ENCODE data around the gene SREBF1. TPM values are rescaled to one million over a fixed set of nuclear protein-coding genes. Genes with fewer than 3 reads are reported as not detected.

Gene SREBF1
- total and polyA plus RNA-seq, 2 experiments from 2014 or later = 19.2 to 36.2 TPM

- 55 to 67% methylated on average over 3 to 4 of the region's 4 CpGs for WGBS, 2 experiments (ENCODE audit: low coverage in 1 of 2, low lambda C conversion rate in 2 of 2, missing lambda C conversion rate in 2 of 2)
- H3F3A ChIP-seq (ENCODE audit: insufficient read depth) = no peaks in the 10 kb centered on the region
- no peak overlapping the region for H3K27ac ChIP-seq
- no peak overlapping the region for H3K9ac ChIP-seq
- H3K9me3 ChIP-seq (ENCODE audit: low read depth) = no peaks in the 10 kb centered on the region
- H3K4me3 ChIP-seq = no peak overlapping the region
- TF ChIP-seq EZH2 (IDR thresholded peaks at IDR 0.05; ENCODE audit: insufficient read depth, poor library complexity, severe bottlenecking) (no peak), EZH2phosphoT487 (IDR thresholded peaks at IDR 0.05; ENCODE audit: insufficient read depth, low read depth) (no peak)
- in situ Hi-C loops (cut with MboI) = no loop called here
- H3K4me2 ChIP-seq (ENCODE audit: unreplicated experiment) = no peak overlapping the region
- no peaks in the 10 kb centered on the region for H3K27me3 ChIP-seq (replicated peaks; ENCODE audit: insufficient read depth)
- H3K4me1 ChIP-seq (ENCODE audit: insufficient read depth) = no peaks in the 10 kb centered on the region
- no peaks in the 10 kb centered on the region for H3K9me2 ChIP-seq (ENCODE audit: insufficient read depth)
- DNase-seq = no peak
- H2AFZ ChIP-seq = no peak overlapping the region
- H3K36me3 ChIP-seq (ENCODE audit: low read depth) = no peaks in the 10 kb centered on the region
- no peaks in the 10 kb centered on the region for H4K20me1 ChIP-seq (ENCODE audit: insufficient read depth)
- H3K79me2 ChIP-seq (ENCODE audit: insufficient read depth) = peaks cover 69% of the 10 kb centered on the region
Observed at GRCh38 chr17:17766744-17767120, 70.1 kb downstream of the SREBF1 start.

GRCh38 chr17:17766077-17766743 lies 70.6 kb downstream of the SREBF1 start:
- Histone ChIP-seq H3K9me3 (ENCODE audit: low read depth) (no peaks in the 10 kb centered on the region), H3K4me1 (ENCODE audit: insufficient read depth) (no peaks in the 10 kb centered on the region), H3K9me2 (ENCODE audit: insufficient read depth) (no peaks in the 10 kb centered on the region), H3K36me3 (ENCODE audit: low read depth) (no peaks in the 10 kb centered on the region), H4K20me1 (ENCODE audit: insufficient read depth) (0 out of 2 replicates have a peak, but pooled peaks cover 2% of the 10 kb centered on the region), H3K4me3 (no peak overlapping the region), H3K9ac (no peak overlapping the region), H2AFZ (no peak overlapping the region), H3K27ac (no peak overlapping the region), H3F3A (ENCODE audit: insufficient read depth) (no peaks in the 10 kb centered on the region), H3K4me2 (ENCODE audit: unreplicated experiment) (no peak overlapping the region), H3K79me2 (ENCODE audit: insufficient read depth) (peaks cover 71% of the 10 kb centered on the region), H3K27me3 (replicated peaks; ENCODE audit: insufficient read depth) (no peaks in the 10 kb centered on the region)
- DNase-seq = no peak
- WGBS, 2 experiments (ENCODE audit: low coverage in 1 of 2, low lambda C conversion rate in 2 of 2, missing lambda C conversion rate in 2 of 2) = 70 to 73% methylated on average over 18 to 20 of the region's 20 CpGs
- TF ChIP-seq EZH2 (IDR thresholded peaks at IDR 0.05; ENCODE audit: insufficient read depth, poor library complexity, severe bottlenecking) = no peak
- no peak for TF ChIP-seq EZH2phosphoT487 (IDR thresholded peaks at IDR 0.05; ENCODE audit: insufficient read depth, low read depth)
- in situ Hi-C loops (cut with MboI) = no loop called here

- Histone ChIP-seq H3K9me3 (ENCODE audit: low read depth) (no peaks in the 10 kb centered on the region), H3K4me3 (no peak overlapping the region), H3K9ac (no peak overlapping the region), H3K27ac (no peak overlapping the region), H3F3A (ENCODE audit: insufficient read depth) (no peaks in the 10 kb centered on the region), H3K4me2 (ENCODE audit: unreplicated experiment) (no peak overlapping the region), H3K9me2 (ENCODE audit: insufficient read depth) (no peaks in the 10 kb centered on the region), H4K20me1 (ENCODE audit: insufficient read depth) (0 out of 2 replicates have a peak, but pooled peaks cover 8% of the 10 kb centered on the region), H3K27me3 (replicated peaks; ENCODE audit: insufficient read depth) (no peaks in the 10 kb centered on the region), H3K79me2 (ENCODE audit: insufficient read depth) (peaks cover 78% of the 10 kb centered on the region), H2AFZ (no peak overlapping the region), H3K4me1 (ENCODE audit: insufficient read depth) (no peaks in the 10 kb centered on the region), H3K36me3 (ENCODE audit: low read depth) (no peaks in the 10 kb centered on the region)
- WGBS, 2 experiments (ENCODE audit: low coverage in 1 of 2, low lambda C conversion rate in 2 of 2, missing lambda C conversion rate in 2 of 2) = 72% methylated on average over 14 of the region's 14 CpGs
- in situ Hi-C loops (cut with MboI) = no loop called here
- no peak for DNase-seq
- TF ChIP-seq EZH2 (IDR thresholded peaks at IDR 0.05; ENCODE audit: insufficient read depth, poor library complexity, severe bottlenecking) = no peak
- no peak for TF ChIP-seq EZH2phosphoT487 (IDR thresholded peaks at IDR 0.05; ENCODE audit: insufficient read depth, low read depth)
Observed at GRCh38 chr17:17765359-17766076, 71.3 kb downstream of the SREBF1 start.

GRCh38 chr17:17763734-17764133 lies 73.1 kb downstream of the SREBF1 start:
- WGBS, 2 experiments (ENCODE audit: low coverage in 1 of 2, low lambda C conversion rate in 2 of 2, missing lambda C conversion rate in 2 of 2) = 90 to 95% methylated on average over 5 of the region's 5 CpGs
- Histone ChIP-seq H3K9me2 (ENCODE audit: insufficient read depth) (no peaks in the 10 kb centered on the region), H3K4me1 (ENCODE audit: insufficient read depth) (no peaks in the 10 kb centered on the region), H3K4me2 (ENCODE audit: unreplicated experiment) (no peak overlapping the region), H3K27me3 (replicated peaks; ENCODE audit: insufficient read depth) (no peaks in the 10 kb centered on the region), H3K9ac (no peak overlapping the region), H3K9me3 (ENCODE audit: low read depth) (no peaks in the 10 kb centered on the region), H3K27ac (no peak overlapping the region), H3K36me3 (ENCODE audit: low read depth) (no peaks in the 10 kb centered on the region), H3K4me3 (no peak overlapping the region), H3K79me2 (ENCODE audit: insufficient read depth) (peaks cover 83% of the 10 kb centered on the region), H3F3A (ENCODE audit: insufficient read depth) (no peaks in the 10 kb centered on the region), H2AFZ (no peak overlapping the region), H4K20me1 (ENCODE audit: insufficient read depth) (0 out of 2 replicates have a peak, but pooled peaks cover 8% of the 10 kb centered on the region)
- in situ Hi-C loops (cut with MboI) = no loop called here
- DNase-seq = no peak
- TF ChIP-seq EZH2 (IDR thresholded peaks at IDR 0.05; ENCODE audit: insufficient read depth, poor library complexity, severe bottlenecking) (no peak), EZH2phosphoT487 (IDR thresholded peaks at IDR 0.05; ENCODE audit: insufficient read depth, low read depth) (no peak)

All from GM23248 (cell line).